ENCODE measurements around the gene PLEK2.

PLEK2 gene

GRCh38 chr14:67396381-67396970 is 15.5 kb downstream of the PLEK2 start:
- DNase-seq: no peak

DNA sequence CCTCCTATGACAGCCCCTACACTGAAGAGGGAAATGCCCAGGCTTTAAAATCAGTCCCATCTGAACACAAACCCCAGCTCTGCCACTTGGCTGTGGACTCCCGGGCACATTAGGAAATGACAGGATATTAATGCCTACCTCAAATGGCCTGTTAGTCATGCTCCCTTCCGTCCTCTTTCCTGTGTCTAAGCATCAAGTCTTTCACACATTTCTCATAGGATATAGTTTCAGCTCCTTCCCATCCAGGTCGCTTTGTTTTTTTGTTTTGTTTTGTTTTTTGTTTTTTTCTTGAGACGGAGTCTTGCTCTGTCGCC is 16.1 kb downstream of the PLEK2 start:
- DNase-seq: no peak

- no peak for DNase-seq
Measured at GRCh38 chr14:67395086-67395875, 16.7 kb downstream of the PLEK2 start.

- DNase-seq: no peak
Measured at GRCh38 chr14:67393689-67394088, 18.3 kb downstream of the PLEK2 start.

DNA sequence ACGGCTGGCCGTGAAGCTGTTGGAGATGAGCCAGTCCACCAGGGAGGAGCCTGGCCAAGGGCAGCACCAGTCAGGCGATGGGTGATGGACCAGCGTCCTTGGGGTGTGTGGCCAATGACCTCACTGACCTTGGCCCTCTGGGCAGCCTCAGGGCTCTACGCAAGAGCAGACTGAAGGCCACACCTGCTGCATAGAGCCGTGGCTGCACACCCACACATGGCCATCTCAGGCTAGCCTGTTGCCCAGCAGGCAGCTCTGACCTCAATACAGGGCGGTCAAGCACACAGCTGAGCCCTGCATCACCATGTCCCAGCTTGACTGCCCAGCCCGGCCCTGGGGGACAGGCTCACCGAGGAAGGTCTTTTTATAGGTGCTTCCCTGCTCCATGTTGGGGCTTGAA is 19.2 kb downstream of the PLEK2 start:
- no peak for DNase-seq

DNA sequence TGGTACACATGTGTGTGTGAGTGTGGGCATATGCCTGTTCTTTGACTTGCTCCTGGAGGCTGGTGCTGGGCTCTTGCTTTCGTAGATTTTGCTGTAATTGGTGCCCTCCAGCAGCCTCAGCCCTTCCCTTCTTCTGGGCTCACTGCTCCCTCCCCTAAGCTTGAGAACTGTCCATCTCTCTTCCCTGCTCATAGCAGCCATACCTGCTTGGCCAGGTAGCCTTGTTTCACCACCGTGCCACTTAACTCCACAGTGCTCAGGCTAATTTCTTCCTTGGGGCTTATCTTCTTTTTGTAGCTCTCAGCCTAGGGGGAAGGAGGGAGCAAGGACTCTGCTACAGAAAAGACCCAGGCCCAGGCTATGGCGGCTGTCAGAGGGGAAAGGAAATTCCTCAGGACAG is 19.8 kb downstream of the PLEK2 start:
- DNase-seq: no peak

DNA sequence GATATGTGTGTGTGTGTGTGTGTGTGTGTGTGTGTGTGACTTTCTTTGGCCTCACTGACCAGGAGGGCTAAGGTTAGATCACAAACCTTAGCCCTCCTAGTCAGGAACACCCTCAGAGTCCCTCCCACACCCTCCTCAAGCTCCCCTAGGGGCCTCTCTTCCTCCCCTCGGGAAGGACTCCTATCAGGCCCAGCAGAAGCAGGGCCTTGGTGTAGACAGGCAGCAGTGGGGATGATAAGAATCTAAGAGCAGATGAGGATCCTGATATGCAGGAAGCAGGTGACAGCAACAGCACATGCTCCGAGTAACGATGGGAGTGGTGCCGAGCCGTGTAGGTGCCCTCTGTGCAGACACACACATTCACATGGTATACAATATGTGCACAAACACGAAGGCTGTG is 20.7 kb downstream of the PLEK2 start:
- DNase-seq: no peak

DNA sequence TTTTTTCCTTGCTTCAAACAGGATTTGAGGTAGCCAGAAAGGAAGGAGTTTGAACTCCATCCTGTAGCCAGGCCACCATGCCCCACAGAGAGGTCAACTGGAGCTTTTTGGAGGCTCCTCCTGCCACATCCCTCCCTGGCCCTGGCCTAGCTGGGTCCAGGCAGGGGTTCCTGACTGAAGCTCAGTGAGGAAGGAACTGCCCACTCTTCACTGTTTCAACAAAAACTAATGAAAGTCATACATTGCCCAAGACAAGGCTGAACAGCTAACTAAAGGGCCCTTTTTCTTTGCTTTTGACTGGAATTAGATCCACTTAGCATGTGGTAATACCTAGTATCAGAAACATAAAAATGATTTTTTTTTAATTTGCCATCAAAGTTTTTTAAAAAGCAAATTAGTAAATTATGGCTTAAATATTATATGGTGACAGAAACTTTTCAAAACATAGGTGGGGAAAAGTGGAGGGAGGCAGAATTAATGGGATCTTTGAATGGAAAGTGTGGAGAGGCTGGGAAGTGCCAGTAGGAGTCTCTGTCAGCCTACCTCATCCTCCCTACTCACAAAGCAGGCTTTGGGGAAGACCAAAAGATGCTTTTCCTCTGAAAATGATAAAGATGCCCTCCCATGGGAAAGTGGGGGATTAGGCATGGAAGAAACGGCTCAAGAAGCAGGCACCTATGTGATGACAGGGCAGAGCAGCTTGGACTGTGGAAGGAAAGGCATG is 22.0 kb downstream of the PLEK2 start:
- DNase-seq: no peak

DNA sequence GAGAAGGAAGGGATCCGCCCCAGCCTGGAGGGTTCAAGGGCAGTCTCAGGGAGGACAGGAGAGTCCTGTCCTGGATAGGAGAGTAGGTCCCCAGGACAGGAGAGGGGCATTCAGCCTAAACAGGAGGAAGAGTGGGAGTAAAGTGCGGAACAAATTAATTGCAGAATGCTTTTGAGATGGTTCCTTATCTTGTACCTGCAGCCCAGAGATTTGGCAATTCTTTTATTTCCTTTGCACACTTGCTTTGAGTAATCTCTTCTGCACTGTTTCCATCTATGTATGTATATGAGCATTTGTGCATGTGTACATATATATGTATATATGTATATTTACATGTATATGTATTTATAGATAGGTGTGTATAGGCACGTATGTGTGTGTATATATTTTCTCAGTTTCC is 22.7 kb downstream of the PLEK2 start:
- no peak for DNase-seq

- DNase-seq: no peak
Measured at GRCh38 chr14:67387195-67387594, 24.8 kb downstream of the PLEK2 start.

- no peak for DNase-seq
Measured at GRCh38 chr14:67385618-67386017, 26.3 kb downstream of the PLEK2 start.

DNA sequence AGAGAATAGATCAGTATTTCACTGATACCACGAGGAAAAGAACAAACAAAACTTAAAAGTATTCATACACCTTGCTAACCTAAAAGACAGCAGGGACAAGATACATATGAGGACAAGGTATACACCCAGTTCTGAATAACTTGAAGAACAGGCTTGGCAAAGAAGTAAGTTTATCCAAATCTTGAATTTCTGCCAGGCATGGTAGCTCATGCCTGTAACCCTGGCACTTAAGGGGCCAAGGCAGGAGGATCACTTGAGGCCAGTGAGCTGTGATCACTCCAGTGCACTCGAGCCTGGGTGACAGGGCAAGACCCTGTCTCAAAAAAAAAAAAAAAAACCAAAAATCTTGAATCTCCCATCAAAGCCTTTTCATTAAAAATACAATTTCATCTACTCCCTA is 26.8 kb downstream of the PLEK2 start:
- DNase-seq: no peak

GRCh38 chr14:67377916-67378315 is 34.0 kb downstream of the PLEK2 start:
- no peak for DNase-seq

GRCh38 chr14:67373347-67373746 is 38.6 kb downstream of the PLEK2 start:
- DNase-seq: no peak

- DNase-seq: no peak
Measured at GRCh38 chr14:67372833-67373232, 39.1 kb downstream of the PLEK2 start.

DNA sequence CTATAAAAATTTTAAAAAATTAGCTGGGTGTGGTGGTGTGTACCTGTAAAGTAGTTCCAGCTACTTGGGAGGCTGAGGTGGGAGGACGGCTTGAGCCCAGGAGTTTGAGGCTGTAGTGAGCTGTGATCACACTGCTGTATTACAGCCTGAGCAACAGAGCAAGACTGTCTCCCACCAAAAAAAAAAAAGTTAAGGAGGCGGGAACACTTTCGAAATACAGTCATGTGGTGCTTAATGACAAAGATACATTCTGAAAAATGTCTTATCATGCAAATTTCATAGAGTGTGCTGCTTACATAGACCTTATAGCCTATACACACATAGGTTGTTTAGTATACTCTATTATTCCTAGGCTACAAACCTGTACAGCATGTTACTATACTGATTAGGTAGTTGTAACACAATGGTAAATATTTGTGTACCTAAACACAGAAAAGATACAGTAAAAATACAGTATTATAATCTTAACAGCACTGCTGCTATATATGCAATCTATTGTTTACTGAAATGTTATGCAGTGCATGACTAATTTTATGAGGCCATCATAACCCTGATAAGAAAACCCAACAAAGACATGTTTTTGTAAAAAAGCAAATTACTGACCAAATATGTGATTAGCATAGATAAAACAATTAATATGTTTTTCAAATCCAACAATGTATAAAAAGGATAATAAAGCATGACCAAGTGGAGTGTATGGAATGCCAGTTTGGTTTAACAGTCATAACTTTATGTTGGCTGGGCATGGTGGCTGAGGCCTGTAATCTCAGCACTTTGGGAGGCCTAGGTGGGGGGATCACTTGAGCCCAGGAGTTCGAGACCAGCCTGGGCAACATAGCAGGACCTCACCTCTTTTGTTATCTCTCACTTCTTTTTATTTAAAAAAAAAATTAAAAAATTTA is 40.5 kb downstream of the PLEK2 start:
- no peak for DNase-seq

- no peak for DNase-seq
Measured at GRCh38 chr14:67370830-67371229, 41.1 kb downstream of the PLEK2 start.

GRCh38 chr14:67365476-67365875 is 46.5 kb downstream of the PLEK2 start:
- no peak for DNase-seq

DNA sequence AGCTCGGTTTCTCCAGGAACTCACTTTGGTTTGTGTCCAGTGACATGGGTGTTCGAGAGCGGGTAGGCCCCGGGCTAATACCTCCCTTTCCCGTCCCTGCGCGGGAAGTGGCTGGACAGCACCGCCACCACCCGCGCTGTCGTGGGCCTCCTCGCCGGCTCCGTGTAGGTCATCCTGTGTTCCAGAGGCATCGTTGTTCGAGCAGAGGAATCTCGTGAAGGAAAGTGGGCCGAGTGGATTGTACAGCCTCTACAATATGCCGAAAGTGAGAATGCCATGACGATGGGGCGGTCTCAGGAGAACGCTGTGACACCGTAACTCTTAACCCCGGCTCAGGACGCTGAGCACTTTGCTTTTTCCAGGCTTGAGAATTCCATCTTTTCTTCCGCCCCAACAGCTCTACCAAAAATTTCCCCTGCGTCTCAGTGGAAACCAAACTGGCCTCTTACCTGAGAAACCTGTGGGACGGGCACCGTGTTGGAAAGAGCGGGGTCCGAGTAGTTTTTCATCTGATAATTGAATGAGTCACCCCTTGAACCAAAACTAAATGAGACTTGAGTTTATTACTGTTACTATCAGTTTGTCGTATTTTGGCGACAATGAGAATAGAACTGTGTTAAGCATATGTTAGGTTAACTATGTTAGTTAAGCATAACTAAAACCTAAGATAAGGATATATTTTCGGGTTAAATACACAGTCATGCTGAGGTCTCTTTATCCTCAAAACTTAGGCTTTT is 51.3 kb downstream of the PLEK2 start:
- DNase-seq: no peak

DNA sequence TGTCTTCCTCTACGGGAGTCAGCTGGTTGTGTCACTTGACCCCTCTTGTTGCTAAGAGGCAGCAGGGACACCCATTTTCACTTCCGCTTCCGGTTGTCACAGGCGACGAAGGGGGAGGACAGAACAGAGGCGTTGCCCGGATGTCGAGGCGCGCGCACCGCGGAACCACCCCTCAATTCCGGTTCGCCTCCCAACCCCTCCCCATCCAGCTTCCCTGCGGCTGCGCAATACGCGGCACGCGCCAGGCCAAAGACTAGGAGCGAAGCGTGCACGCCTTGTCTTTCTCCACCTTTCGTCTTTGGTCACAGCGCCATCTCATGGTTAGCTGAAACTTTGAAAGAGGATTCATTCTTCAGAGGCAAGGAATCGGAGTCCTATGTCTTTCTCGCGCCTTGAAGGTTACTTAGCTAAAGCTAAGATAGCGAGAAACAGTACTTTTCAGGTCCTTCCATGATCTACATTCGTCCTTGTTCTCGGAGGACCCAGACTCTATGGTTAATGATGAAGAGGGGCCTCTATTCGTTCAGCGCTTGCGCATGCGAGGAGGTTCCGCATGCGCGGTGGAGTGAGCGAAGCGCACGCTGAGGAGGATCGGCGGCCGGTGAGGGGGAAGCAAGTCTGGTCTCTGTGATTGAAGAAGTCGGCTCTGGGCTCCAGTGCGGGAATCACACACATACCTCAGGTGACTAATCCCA is 52.0 kb downstream of the PLEK2 start, which contains the start of the genes ATP6V1D and EIF2S1:
Gene ATP6V1D (minus strand): TSS at position 30 of the 695 bp plus-strand sequence. CDS start 106 bp downstream, outside the sequence.
Gene EIF2S1 (plus strand): TSS at position 554 of the 695 bp plus-strand sequence. CDS start 4,440 bp downstream, outside the sequence.
- DNase-seq: peak; percentile 99
